Central memory CD8-positive, alpha-beta T cell (primary cell): ENCODE results near the gene ANK2.

Source experiments
- ATAC-seq: fragments of 150-1000 bp; cut with Tn5 transposase; replicated peaks from 2 replicates; pipeline ENCODE4 v1.10.0; 2022; ENCODE audit warnings: mild to moderate bottlenecking, moderate FRiP score, moderate number of reproducible peaks; ENCODE audit not compliant: poor library complexity, severe bottlenecking; ENCODE audit errors: extremely low read depth
- DNase-seq, 2 donors: peaks; one replicate each; pipeline ENCODE4 v3.0.0; 2021; ENCODE audit warnings: low spot score in 2 of 2
- H3K27ac Mint-ChIP-seq: one replicate; pipeline ENCODE4 v1.8.0; 2022; ENCODE audit warnings: low read depth, mild to moderate bottlenecking, moderate library complexity, mixed read lengths
- H3K27me3 Mint-ChIP-seq: one replicate; pipeline ENCODE4 v1.8.0; 2022; ENCODE audit warnings: mixed read lengths
- H3K36me3 Mint-ChIP-seq: one replicate; pipeline ENCODE4 v1.8.0; 2022; ENCODE audit warnings: mild to moderate bottlenecking, moderate library complexity, mixed read lengths; ENCODE audit not compliant: insufficient read depth
- H3K4me1 Mint-ChIP-seq: one replicate; pipeline ENCODE4 v1.8.0; 2022; ENCODE audit warnings: mixed read lengths
- H3K4me3 Mint-ChIP-seq: one replicate; pipeline ENCODE4 v1.8.0; 2022; ENCODE audit warnings: mild to moderate bottlenecking, moderate library complexity, mixed read lengths
- H3K9me3 Mint-ChIP-seq: one replicate; pipeline ENCODE4 v1.8.0; 2022; ENCODE audit warnings: mixed read lengths

ANK2 gene

GRCh38 chr4:113433116-113433515, 383.7 kb downstream of the ANK2 start:
- Mint-ChIP-seq H3K9me3 (no peaks in the 10 kb centered on the region), H3K36me3 (no peaks in the 10 kb centered on the region), H3K27ac (no peak overlapping the region), H3K4me1 (peaks cover 9% of the 10 kb centered on the region), H3K4me3 (no peak overlapping the region), H3K27me3 (peaks cover 41% of the 10 kb centered on the region)
- ATAC-seq (no peak), DNase-seq (no peak)
